Activated T-cell treated with anti-CD3 and anti-CD28 coated beads for 4 hours (primary cell): Measurements from ENCODE around the gene MED15.

Source experiments
- DNase-seq: peaks from one replicate; pipeline ENCODE4 v3.0.0-alpha.2; 2020

MED15 gene

GRCh38 chr22:20510811-20511577 lies 3.6 kb downstream of the MED15 start:
- DNase-seq: no peak

GRCh38 chr22:20511578-20512229 lies 4.3 kb downstream of the MED15 start:
- DNase-seq: no peak

DNA sequence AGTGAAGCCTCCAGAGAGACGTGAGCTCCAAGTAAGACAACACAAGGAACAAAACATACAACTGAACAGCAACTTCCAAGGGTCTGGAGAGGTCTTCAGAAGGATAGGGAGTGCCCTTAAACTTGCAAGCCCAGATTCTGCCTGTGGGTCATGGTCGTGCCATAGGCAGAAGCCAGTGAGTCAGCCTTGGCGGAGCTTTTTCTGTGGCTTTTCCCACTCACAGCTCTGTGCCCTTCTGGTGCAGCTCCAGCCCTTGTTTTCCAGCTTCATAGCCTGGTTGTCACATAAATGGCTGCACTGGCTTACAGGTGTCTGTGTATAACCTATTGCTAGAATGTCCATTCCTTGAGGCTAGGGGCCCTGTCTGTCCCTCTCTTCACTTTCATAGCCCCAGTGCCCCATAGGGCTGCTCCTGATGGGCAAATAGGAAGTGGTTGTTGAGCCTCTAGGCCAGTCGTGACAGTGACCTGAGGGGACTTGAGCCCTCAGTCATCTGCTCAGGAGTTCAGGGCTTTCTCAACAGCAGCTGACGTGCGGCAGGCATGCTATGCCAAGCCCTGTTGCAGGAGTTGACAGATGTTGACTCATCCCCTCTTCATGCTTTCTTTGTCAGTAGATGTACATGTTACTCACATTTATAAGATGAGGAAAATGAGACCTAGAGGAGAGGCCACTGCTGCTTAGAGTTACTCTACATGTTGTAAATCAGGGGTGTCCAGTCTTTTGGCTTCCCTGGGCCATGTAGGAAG lies 7.4 kb downstream of the MED15 start:
- no peak for DNase-seq

GRCh38 chr22:20516399-20516798 lies 9.0 kb downstream of the MED15 start:
- no peak for DNase-seq

GRCh38 chr22:20517422-20517821 lies 10.0 kb downstream of the MED15 start:
- DNase-seq: no peak

DNA sequence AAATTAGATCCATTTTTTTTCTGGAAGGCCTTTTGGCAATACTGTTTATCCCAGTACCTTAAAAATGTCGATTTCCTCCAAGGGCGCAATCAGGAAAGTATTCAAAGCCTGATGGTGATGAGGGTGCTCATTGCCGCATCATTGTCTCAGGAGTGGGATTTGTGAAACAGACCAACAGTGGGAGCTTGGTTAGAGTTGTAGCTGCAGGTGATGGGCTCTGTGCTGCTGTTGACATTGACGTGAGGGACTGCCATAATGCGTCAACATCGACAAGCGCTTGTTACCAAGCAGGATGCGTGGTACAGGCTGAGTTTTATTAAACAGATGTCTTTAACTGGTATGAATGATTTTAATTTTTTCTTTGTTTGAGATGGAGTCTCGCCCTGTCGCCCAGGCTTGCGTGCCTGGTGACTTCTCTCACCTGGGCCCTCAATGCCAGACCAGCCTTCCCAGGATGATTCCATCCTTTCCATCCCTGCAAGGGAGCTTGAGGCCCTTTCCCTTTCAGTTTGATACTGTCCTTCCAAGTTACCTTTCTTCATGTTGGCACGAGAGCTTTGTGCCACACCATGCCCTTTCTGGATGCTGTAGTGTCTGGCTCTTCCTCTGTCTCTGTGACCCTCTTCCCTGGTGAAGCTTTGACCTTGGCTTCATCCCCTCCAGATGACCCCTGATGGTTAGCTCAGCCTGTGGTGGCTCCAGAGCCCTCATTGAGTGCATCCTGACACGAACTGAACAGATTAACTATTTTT lies 10.6 kb downstream of the MED15 start:
- DNase-seq: no peak

GRCh38 chr22:20519558-20519957 lies 12.1 kb downstream of the MED15 start:
- DNase-seq: no peak

DNA sequence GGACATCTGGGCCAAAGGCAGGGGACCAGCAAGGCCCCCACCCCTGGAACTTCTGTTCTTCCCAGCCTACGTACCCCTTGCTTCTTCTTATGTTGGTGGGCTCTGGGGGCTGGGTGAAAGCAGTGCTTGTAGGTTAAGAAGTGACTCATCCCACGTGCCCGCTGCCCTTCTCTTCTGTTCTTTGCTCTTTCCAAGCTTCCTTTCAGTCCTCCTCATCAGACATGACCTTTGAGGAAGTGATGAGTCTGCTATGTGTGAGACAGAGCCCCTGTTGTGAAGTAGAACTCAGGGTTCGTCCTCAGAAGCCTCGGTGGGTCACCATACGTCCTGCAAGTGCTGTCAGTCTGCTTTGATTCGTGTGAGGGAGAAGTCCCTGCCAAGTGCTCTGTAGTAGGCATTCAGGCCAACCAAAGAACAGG lies 12.7 kb downstream of the MED15 start:
- no peak for DNase-seq

- DNase-seq: no peak
Observed at GRCh38 chr22:20522134-20523004, 15.0 kb downstream of the MED15 start.

DNA sequence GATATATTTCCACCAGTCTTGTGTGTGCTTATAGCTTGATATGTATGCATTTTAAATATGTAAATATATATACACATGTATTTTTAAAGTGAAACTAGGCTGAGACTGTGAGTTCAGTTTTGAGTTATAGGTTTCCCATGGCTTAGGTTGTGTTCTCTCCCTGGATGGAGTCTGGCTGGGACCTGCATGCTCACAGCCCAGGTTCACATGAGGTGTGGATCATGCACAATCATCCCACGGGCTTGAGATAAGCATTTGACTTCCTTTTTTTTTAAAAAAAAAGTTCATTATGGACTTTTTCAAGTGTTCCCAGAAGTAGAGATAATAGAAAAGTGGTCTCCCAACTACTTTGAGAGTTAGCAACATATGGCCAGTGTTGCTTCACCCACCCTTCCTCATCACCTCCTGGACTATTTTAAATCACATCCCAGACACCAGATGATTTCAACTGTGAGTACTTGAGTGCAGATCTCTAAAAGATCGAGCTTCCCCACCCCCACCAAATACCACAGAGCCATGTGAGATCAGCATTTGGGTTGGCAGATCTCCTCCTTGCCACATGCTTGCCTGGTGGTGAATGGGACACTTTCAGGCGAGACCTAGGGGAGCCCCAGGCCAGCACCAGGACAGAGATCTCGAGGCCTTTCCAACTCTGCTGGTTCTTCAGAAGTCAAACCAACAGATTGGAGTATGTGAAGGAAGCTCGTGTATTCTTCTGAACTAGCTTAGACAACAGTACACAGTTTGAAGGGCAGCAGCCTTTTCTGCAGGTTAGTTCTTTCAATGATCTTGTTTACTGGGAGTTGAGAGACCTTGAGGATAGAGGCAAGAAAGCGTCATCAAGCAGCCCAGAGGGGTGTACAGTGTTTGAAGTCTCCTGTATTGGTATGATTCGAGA lies 15.9 kb downstream of the MED15 start:
- DNase-seq: no peak

DNA sequence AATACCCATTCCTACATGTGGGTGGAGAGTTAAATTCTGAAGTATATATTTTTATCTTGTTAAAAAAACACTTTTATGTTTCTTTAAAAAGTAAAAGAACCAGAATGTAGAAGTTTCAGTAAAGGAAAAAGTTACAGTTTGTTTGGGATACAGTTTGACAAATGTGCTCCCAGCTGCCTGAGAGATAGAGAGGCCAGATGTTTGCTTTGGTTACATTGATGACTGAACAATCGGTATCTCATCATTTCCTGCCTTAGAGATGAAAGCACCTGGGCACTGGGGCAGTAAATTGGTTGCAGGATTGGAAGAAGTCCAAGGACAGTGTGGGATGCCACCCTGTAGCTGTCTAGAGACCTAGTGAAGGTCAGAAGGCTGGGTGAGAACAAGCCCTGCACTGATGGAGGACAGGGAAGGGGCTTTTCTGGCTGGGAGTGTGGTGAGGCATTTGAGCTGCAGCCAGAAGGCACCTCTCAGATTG lies 16.6 kb downstream of the MED15 start:
- DNase-seq: no peak

DNA sequence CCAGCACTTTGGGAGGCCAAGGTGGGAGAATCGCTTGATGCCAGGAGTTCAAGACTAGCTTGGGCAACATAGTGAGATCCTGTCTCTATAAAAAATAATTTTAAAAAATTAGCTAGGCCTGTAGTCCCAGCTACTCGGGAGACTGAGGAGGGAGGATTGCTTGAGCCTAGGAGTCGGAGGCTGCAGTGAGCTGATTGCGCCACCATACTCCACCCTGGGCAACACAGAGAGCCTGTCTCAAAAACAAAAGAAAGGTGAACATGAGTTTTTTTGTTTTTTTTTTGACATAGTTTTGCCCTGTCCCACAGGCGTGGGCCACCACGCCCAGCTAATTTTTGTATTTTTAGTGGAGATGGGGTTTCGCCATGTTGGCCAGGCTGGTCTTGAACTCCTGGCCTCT lies 17.6 kb downstream of the MED15 start:
- no peak for DNase-seq

DNA sequence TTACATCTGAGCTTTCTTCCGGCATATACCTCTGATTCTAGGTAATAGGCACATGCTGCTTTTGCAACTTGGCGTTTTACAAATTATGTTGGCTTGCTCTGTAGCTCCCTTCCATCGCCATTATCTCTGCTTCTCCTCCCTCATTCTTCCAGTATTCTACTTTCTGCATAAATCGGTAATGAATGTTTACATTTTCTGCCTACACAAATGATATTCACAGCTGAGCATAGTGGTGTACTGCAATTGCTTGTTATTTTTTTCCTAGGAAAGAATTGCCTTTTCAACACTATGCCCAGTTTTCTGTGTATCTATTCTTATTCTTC lies 18.9 kb downstream of the MED15 start:
- no peak for DNase-seq

DNA sequence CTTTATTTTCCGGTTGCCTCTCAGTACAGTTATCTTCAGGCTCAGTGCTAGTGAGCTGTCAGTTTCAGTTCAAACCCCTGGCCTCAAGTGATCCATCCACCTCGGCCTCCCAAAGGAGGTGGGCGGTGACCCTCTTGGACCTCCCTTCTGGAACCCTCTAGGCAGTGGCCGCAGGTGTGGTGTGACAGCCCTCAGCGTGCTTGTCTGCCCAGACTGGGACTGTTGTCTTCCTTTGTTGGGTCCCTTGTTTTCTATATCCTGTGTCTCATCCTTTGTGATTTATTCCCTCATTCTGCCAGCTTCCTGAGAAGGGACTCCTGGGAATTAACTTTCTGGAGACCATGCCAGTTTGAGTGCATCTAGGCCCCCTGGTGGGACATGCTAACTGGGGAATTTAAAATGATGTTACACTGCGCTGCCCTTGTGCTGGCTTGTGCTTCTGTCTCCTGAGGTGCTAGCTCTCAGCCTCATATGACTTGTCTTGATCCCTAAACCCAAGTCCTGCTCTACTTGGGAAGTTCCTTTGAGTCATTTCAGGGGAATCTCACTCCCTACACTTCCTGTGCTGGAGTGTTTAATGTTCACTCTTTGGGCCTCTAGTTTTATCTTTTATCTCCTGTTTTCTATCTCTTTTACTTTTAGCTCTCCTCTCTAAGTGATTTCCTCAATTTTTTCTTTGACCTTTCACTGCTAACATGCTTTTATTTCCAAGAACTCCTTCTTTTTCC lies 19.4 kb downstream of the MED15 start:
- DNase-seq: no peak

- DNase-seq: no peak
Observed at GRCh38 chr22:20528405-20528978, 21.1 kb downstream of the MED15 start.

GRCh38 chr22:20530368-20531153 lies 23.2 kb downstream of the MED15 start:
- DNase-seq: no peak

DNA sequence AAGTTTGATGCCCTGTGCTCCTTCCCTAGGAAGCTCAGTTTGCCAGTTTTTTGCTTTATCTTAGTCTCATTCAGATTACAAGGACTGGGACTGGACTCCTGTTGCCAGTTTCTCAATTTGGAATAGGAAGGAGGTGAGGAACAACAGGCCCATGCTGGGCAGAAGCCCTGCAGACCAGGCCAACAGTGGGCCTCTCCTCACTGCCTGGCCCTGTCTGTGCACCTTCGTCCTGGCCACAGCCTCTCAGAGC lies 23.7 kb downstream of the MED15 start:
- no peak for DNase-seq

- DNase-seq: no peak
Observed at GRCh38 chr22:20531404-20532201, 24.2 kb downstream of the MED15 start.
